Bone marrow (tissue), 2 donors: ENCODE data around the gene KRT3.
"Not testable (repeated sequence)": the region's sequence is repeated elsewhere in the genome, so short reads cannot be mapped to it uniquely, and the experiment has no call there.

Source experiments
- DNase-seq, 2 donors: peaks; one replicate each; lab custom pipeline; 2025; lab: John Stamatoyannopoulos, UW

KRT3 gene

DNA sequence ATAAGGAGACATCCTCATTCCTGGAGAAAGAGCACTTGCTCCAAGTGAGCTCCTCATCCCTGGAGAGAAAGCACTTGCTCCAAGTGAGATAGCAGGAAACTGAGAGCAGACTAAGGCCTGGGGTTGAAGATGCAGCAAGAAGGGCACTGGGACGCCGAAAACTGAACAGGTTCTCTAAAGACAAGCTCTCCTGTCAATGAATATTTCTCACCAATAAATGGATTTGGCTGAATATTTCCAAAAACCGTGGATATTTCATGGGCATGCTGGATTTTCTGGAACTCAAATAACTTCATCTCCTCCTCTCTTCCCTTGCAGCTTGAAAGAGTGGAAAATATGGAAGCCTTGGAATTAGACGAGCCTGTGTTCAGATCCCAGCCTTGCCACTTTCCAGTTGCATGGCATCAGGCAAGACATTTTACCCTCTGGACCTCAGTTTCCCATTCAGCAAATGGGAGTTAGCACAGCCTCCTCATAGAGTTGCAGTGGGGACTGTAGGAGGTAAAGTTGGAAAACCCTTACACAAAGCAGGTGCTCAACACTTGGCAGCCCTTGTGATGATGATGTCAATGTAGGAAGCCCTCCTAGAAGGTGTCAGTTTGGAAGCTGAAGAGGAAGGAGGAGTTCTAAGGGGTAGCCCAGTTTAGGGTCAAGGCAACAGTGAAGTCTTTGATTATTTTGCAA is 14.4 kb downstream of the KRT3 start:
- DNase-seq = no peak

DNA sequence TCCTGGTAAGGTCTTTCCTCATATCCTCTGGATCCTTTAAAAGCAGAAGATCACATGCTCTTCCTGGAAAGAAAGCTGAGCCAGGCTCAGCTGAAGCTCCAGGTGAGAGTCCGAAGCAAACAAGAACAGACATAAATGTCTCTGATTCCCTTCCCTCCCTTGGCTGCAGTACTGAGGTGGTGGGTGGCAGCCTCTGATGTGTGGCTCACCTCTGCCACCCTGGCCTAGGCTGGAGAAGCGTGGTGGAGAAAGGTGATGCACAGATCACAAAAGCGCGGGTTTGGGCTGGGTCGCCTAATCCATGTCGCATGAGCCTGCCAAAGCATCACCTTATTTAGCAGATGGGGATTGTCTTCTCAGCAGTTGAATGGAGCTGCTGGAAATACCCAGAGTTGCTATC is 16.0 kb downstream of the KRT3 start:
- no peak for DNase-seq

- DNase-seq = no peak
Observed at GRCh38 chr12:52778833-52779232, 17.1 kb downstream of the KRT3 start.

DNA sequence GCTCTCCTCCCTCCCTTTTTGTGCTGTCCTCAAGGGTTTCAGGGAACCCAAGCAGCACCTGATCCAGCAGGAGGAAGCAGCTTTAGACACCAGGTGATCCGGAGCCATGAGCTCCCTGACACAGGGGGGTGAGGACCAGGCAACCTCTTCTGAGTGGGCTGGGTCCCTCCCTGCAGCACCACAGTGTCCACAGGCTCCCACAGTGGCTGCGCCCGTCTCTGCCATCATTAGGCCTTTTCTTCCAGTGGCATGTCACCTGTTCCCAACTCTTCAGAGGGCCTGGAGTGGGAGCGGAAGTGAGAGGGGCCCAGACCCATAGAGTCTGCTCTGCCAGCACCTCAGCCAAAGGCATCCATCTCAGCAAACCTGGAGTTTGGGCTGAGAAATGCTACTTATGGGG is 18.4 kb downstream of the KRT3 start:
- DNase-seq = no peak

DNA sequence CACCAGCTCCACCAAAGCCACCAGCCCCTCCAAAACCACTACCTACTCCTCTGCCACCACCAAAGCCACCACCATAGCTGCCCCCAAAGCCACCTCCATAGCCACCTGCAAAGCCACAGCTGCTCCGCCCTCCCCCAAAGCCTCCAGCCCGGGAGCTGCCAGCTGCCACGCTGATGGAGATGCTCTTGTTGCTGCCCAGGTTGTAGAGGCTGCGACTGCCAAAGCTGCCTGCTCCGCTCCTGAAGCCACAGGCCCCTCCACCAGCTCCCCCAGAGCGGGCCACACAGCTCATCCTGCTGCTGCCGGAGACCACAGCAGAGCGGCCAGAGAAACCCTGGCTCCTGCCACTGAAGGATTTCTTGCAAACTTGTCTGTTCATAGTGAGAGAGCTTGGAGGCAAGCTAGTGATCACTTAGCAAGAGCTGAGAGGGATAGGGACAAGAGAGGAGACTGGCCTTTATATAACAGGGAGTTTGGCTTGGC is 19.0 kb downstream of the KRT3 start, which contains the start of gene KRT76:
KRT76 (minus strand) TSS at position 433 of the 483 bp plus-strand sequence; CDS start at position 379, 54 bp downstream.
- DNase-seq = no peak

GRCh38 chr12:52776435-52776834 is 19.5 kb downstream of the KRT3 start:
- no peak for DNase-seq

DNA sequence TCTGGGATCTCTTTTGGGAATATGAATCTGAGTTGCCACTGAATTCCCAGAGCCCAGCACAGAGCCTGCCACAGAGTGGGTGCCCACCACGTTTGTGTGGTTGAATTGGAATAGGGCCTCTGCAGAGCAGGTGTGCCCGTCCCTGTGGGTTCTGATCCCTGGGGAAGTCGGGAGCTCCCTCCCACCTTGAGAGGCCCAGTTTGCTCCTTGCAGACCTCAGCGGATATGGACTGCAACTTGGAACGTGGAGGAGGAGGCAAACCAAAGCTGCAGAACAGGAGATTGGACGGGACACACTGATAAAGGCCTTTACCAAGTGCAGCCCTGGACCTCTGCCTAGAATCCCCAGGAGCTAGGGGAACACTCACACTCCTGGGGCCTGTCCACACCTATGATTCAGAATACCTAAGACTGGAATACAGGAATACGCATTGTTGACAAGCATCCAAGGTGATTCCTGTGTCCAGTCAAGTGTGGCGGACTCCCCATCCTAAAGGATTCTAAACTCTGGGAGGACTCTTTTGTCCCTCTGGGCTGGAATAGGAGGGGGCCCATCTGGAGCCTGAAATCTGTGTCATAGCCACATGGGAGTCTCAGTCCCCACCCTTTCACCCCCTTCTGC is 21.2 kb downstream of the KRT3 start:
- DNase-seq = no peak

GRCh38 chr12:52772772-52773171 is 23.1 kb downstream of the KRT3 start:
- DNase-seq = no peak

GRCh38 chr12:52772188-52772587 is 23.7 kb downstream of the KRT3 start:
- no peak for DNase-seq

DNA sequence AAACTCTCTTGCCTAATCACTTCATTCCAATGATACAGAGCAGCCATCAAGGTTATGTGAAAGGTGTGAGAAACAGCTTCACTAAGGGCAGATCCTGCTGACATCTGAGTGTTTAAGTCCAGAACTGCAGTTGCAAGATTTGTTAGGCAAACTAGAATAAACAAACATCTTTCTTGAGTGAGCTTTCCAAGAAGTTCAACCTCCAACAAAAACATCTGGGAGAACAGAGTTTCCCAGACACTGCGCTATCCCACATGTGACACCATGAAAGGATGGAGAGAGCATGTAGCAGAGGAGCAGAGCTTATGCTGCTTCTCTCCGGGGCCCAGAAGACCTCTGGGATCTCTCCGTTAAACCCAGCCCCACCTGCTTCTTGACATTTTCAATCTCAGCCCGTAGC is 24.4 kb downstream of the KRT3 start:
- DNase-seq = no peak

- DNase-seq = no peak
Observed at GRCh38 chr12:52771088-52771487, 24.8 kb downstream of the KRT3 start.

DNA sequence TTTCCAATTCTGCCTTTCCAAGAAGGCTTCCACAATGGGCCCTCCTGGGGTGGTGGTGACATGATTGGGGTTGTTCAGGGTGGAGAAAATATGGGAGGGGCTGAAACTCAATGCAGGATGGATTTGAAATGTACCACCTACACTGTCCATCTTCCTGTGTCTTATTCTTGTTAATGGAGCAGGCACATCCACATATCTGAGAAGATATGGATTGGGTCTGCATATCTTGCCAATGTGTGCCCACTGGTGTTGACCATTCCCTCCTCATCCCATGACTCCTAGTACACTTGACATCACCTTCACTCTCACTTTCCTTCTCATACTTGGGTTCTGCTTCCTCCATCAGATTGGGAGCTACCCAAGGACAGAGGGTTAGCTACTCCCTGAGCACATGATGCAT is 26.0 kb downstream of the KRT3 start:
- DNase-seq = no peak

GRCh38 chr12:52769354-52769753 is 26.6 kb downstream of the KRT3 start:
- no peak for DNase-seq

DNA sequence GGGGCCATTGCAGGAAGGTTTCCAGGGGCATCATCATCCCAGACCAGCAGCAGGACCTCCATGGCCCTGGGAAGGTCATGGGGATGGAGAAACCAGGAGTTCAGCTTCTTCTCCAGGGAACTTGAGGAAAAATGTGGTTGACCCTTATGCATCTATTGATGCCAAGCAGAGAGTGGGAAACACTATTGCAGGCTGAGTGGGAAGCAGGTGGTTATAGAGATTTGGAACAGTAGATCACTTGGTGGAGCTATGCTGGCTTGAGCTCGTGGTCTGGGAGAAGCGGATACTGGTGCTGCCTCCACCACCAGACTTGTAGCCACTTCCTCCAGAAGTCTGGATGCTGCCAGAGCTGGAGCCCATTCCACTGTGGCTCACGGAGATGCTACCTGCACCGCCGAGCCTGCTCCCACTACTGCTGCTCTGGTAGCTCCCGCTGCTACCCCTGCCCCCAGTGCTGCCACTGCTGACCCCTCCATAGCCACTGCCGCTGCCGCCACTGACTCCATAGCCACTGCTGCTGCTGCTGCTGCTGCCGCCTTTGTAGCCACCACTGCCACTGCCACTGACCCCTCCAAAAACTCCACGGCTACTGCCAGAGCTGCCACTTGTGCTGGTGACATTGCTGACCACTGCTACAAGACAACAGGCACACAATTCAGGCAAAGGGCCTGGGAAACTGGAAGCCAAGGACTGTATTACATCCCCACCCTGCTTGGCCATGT is 27.3 kb downstream of the KRT3 start:
- no peak for DNase-seq

DNA sequence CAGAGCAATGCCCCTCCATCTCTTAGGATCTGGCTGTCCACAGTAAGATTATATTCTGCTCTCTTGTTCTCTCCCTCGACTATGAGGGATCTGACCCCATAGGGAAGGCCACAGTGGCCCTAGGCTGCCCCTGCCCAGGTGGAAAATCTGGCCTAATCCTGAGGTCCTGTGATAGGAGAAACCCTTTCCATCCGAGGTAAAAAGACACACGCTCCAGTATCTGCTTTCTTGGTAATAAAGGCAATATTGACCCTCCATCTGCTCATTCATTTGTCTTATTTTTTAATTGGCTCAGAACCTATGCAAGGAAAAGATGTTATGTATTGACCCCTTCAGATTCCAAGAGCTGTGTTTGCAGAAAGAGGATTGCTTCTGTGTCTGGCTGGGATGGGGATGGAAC is 28.5 kb downstream of the KRT3 start:
- DNase-seq = no peak

DNA sequence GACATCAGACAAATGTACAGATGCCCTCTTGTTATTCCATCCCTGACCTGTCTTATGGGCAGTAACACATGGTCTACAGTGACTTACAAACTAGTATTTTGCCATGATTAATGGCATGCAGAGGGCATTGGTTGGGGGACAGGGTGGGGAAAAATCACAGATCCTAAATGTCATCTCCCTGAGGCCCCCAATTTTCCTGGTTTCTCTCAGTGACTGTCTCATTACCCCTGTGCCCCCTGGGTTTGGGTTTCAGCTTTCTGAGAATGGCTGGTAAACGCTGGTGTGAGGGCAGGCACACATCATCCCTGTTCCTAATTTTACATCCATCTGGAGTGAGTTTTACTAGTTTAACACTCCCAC is 28.9 kb downstream of the KRT3 start:
- no peak for DNase-seq

DNA sequence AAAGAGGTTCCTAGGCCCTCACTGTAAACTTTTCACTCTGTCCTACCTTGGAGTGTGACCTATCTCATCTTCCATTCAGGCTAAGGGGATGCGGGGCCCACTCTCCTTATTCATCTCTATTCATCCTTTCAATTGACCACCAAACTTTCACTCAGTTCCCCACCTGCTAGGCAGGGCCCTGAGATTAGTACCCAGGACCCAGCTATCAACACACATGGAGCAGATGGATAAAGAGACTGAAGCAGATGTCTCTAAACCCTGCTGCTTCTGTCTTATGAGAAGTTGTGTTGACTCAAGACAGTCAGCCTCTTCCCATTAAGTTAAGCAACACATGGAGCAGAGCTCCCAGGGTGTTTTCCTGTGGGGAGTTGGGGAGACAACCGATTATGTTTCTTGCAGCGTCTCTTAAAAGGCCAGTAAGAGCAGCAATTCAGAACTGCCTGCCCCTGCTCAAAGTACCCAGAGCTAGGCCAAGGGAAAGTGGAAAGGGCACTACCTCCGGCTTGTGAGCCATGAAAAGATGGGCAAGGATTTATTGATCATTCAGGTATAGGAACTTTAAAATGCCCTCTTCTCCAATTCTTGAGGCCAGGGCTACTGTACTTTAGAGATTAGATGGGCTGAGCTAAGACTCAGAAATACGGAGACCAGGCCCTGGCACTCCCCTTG is 29.4 kb downstream of the KRT3 start:
- DNase-seq = no peak

DNA sequence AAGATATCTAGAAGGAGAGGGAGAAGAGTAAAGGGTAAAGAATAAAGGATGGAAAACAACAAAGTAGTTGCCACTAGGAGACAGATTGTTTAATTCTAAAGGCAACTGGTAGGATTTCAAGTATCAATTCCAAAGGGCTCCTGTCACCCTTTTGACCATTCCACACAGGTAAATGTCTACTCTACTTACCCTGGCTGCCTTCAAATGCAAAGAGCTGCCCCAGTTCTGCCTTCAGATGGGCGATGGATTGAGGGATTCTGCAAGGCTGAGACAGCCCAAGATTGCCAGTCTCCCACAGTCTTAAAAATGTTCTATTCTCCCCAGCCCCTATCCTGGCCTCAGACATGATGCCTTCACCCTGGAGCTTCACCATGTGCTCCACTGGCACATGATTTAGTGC is 30.2 kb downstream of the KRT3 start:
- DNase-seq = no peak

- DNase-seq = no peak
Observed at GRCh38 chr12:52763991-52764390, 31.9 kb downstream of the KRT3 start.

GRCh38 chr12:52763036-52763659 is 32.8 kb downstream of the KRT3 start:
- no peak for DNase-seq

- DNase-seq = no peak
Observed at GRCh38 chr12:52761802-52762201, 34.1 kb downstream of the KRT3 start.

GRCh38 chr12:52761218-52761617 is 34.7 kb downstream of the KRT3 start:
- DNase-seq = not testable (repeated sequence)
